ENCODE measurements around the gene SCAP. TPM values are rescaled to one million over a fixed set of nuclear protein-coding genes. Genes with fewer than 3 reads are reported as not detected.

The SCAP gene
- total and polyA plus RNA-seq, 2 of the 13 experiments (the other 11 are each of a cell fraction or from before 2014, with no cell fraction given): 40.4 to 53.3 TPM

DNA sequence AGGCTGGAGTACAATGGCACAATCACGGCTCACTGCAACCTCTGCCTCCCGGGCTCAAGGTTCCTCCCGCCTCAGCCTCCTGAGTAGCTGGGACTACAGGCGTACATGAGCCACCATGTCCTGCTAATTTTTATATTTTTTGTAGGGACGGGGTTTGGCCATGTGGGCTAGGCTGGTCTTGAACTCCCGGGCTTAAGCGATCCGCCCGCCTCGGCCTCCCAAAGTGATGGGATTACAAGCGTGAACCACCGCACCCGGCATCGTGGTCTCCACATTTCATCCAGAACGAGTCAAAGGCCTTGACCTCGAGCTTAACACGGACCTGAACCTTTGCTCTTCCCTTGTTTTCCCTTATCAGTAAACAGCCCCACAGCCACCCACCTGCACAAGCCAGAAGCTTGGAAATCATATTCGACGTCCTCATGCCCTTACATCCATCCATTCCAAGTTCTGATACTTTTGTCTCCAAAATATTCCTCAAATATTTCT, 96.3 kb downstream of the SCAP start (continued):
- TF ChIP-seq MAFG (CRISPR knock-in tag; IDR thresholded peaks at IDR 0.05) (no peak), ZNF143 (CRISPR knock-in tag; IDR thresholded peaks at IDR 0.05) (peak; percentile 18; the same call in 1 of the 2 replicates), ZNF441 (CRISPR knock-in tag; IDR thresholded peaks at IDR 0.05; ENCODE audit: borderline replicate concordance) (peak; percentile 80; the same call in 1 of the 2 replicates), CENPT (CRISPR knock-in tag; IDR thresholded peaks at IDR 0.05; ENCODE audit: low read depth) (no peak), ZNF776 (CRISPR knock-in tag; IDR thresholded peaks at IDR 0.05) (no peak), ZSCAN20 (CRISPR knock-in tag; IDR thresholded peaks at IDR 0.05; ENCODE audit: borderline replicate concordance) (no peak), FOXP1 (IDR thresholded peaks at IDR 0.05) (peak; percentile 70), FOXP1 (CRISPR knock-in tag; IDR thresholded peaks at IDR 0.05) (peak; percentile 91), DNMT1 (CRISPR knock-in tag; IDR thresholded peaks at IDR 0.05) (0 out of 2 replicates have a peak, but pooled peaks have one; percentile 30), ZNF549 (CRISPR knock-in tag; IDR thresholded peaks at IDR 0.05) (no peak), PLRG1 (conservative IDR thresholded peaks at IDR 0.05) (no peak), ZNF615 (CRISPR knock-in tag; IDR thresholded peaks at IDR 0.05; ENCODE audit: borderline replicate concordance) (no peak)
- TF ChIP-seq, protein P1, sequence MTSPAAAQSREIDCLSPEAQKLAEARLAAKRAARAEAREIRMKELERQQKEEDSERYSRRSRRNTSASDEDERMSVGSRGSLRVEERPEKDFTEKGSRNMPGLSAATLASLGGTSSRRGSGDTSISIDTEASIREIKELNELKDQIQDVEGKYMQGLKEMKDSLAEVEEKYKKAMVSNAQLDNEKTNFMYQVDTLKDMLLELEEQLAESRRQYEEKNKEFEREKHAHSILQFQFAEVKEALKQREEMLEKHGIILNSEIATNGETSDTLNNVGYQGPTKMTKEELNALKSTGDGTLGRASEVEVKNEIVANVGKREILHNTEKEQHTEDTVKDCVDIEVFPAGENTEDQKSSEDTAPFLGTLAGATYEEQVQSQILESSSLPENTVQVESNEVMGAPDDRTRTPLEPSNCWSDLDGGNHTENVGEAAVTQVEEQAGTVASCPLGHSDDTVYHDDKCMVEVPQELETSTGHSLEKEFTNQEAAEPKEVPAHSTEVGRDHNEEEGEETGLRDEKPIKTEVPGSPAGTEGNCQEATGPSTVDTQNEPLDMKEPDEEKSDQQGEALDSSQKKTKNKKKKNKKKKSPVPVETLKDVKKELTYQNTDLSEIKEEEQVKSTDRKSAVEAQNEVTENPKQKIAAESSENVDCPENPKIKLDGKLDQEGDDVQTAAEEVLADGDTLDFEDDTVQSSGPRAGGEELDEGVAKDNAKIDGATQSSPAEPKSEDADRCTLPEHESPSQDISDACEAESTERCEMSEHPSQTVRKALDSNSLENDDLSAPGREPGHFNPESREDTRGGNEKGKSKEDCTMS (CRISPR knock-in tag; conservative IDR thresholded peaks at IDR 0.05): no peak
- TF ChIP-seq, protein P2, sequence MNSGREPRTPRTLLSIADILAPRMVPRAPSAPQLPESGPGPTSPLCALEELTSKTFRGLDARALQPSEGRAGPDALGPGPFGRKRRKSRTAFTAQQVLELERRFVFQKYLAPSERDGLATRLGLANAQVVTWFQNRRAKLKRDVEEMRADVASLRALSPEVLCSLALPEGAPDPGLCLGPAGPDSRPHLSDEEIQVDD (CRISPR knock-in tag; IDR thresholded peaks at IDR 0.05; ENCODE audit: borderline replicate concordance): no peak
- TF ChIP-seq, protein P3, sequence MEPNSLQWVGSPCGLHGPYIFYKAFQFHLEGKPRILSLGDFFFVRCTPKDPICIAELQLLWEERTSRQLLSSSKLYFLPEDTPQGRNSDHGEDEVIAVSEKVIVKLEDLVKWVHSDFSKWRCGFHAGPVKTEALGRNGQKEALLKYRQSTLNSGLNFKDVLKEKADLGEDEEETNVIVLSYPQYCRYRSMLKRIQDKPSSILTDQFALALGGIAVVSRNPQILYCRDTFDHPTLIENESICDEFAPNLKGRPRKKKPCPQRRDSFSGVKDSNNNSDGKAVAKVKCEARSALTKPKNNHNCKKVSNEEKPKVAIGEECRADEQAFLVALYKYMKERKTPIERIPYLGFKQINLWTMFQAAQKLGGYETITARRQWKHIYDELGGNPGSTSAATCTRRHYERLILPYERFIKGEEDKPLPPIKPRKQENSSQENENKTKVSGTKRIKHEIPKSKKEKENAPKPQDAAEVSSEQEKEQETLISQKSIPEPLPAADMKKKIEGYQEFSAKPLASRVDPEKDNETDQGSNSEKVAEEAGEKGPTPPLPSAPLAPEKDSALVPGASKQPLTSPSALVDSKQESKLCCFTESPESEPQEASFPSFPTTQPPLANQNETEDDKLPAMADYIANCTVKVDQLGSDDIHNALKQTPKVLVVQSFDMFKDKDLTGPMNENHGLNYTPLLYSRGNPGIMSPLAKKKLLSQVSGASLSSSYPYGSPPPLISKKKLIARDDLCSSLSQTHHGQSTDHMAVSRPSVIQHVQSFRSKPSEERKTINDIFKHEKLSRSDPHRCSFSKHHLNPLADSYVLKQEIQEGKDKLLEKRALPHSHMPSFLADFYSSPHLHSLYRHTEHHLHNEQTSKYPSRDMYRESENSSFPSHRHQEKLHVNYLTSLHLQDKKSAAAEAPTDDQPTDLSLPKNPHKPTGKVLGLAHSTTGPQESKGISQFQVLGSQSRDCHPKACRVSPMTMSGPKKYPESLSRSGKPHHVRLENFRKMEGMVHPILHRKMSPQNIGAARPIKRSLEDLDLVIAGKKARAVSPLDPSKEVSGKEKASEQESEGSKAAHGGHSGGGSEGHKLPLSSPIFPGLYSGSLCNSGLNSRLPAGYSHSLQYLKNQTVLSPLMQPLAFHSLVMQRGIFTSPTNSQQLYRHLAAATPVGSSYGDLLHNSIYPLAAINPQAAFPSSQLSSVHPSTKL (CRISPR knock-in tag; IDR thresholded peaks at IDR 0.05): peak; percentile 89
- TF ChIP-seq, protein P4, sequence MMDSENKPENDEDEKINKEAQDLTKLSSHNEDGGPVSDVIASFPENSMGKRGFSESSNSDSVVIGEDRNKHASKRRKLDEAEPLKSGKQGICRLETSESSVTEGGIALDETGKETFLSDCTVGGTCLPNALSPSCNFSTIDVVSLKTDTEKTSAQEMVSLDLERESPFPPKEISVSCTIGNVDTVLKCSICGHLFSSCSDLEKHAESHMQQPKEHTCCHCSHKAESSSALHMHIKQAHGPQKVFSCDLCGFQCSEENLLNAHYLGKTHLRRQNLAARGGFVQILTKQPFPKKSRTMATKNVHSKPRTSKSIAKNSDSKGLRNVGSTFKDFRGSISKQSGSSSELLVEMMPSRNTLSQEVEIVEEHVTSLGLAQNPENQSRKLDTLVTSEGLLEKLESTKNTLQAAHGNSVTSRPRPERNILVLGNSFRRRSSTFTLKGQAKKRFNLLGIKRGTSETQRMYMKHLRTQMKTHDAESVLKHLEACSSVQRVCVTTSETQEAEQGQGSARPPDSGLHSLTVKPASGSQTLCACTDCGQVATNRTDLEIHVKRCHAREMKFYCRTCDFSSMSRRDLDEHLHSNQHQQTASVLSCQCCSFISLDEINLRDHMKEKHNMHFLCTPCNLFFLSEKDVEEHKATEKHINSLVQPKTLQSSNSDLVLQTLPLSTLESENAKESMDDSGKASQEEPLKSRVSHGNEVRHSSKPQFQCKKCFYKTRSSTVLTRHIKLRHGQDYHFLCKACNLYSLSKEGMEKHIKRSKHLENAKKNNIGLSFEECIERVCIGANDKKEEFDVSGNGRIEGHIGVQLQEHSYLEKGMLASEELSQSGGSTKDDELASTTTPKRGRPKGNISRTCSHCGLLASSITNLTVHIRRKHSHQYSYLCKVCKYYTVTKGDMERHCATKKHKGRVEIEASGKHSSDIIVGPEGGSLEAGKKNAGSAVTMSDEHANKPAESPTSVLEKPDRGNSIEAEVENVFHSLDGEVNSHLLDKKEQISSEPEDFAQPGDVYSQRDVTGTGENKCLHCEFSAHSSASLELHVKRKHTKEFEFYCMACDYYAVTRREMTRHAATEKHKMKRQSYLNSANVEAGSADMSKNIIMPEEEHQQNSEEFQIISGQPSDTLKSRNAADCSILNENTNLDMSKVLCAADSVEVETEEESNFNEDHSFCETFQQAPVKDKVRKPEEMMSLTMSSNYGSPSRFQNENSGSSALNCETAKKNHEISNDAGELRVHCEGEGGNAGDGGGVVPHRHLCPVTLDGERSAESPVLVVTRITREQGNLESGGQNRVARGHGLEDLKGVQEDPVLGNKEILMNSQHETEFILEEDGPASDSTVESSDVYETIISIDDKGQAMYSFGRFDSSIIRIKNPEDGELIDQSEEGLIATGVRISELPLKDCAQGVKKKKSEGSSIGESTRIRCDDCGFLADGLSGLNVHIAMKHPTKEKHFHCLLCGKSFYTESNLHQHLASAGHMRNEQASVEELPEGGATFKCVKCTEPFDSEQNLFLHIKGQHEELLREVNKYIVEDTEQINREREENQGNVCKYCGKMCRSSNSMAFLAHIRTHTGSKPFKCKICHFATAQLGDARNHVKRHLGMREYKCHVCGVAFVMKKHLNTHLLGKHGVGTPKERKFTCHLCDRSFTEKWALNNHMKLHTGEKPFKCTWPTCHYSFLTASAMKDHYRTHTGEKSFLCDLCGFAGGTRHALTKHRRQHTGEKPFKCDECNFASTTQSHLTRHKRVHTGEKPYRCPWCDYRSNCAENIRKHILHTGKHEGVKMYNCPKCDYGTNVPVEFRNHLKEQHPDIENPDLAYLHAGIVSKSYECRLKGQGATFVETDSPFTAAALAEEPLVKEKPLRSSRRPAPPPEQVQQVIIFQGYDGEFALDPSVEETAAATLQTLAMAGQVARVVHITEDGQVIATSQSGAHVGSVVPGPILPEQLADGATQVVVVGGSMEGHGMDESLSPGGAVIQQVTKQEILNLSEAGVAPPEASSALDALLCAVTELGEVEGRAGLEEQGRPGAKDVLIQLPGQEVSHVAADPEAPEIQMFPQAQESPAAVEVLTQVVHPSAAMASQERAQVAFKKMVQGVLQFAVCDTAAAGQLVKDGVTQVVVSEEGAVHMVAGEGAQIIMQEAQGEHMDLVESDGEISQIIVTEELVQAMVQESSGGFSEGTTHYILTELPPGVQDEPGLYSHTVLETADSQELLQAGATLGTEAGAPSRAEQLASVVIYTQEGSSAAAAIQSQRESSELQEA (CRISPR knock-in tag; IDR thresholded peaks at IDR 0.05; ENCODE audit: not compliant biosample characterization): no peak

Measured in HepG2 (cell line).